ENCODE results near the gene ODC1. TPM values are rescaled to one million over a fixed set of nuclear protein-coding genes. Genes with fewer than 3 reads are reported as not detected.

Gene ODC1
- total RNA-seq, 1 donor from 2014 or later = 715 TPM

DNA sequence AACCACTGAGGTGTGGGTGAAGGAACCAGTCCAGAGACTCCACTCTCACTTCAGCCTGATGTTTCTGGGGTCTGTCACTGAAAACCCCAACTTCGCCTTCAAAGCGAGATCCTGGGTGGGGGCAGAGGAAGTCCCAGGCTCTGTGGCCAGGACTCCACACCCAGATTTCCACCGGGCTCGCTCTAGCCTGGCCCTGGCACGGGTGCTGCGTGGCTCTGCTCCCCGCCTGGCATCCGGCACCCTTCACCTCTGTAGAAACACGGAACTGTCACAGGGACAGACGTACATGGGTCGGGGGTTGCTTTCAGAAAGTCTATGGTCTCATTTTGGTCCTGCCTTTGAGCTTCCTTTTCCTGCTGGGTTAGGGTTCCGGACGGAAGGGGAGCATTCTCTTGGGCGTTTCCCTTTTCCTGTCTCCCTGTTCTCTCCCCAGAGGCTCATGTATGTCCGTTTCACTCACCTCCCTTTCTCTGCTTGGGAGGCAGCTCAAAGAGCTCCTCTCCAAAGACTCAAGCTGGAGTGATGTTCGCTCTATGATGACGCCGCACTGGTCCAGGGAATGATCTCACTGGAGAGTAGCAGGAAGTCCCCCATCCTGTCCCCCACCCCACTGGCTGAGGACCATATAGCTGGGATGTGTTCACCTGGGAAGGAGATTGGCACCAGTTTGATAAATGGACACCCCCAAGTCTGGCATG is 41.5 kb downstream of the ODC1 start:
- FAIRE-seq (no peak), DNase-seq (ENCODE audit: low read depth) (no peak)
- TF ChIP-seq, protein P1, sequence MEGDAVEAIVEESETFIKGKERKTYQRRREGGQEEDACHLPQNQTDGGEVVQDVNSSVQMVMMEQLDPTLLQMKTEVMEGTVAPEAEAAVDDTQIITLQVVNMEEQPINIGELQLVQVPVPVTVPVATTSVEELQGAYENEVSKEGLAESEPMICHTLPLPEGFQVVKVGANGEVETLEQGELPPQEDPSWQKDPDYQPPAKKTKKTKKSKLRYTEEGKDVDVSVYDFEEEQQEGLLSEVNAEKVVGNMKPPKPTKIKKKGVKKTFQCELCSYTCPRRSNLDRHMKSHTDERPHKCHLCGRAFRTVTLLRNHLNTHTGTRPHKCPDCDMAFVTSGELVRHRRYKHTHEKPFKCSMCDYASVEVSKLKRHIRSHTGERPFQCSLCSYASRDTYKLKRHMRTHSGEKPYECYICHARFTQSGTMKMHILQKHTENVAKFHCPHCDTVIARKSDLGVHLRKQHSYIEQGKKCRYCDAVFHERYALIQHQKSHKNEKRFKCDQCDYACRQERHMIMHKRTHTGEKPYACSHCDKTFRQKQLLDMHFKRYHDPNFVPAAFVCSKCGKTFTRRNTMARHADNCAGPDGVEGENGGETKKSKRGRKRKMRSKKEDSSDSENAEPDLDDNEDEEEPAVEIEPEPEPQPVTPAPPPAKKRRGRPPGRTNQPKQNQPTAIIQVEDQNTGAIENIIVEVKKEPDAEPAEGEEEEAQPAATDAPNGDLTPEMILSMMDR (IDR thresholded peaks at IDR 0.05; ENCODE audit: insufficient read depth, low read length, severe bottlenecking) = no peak
- Histone ChIP-seq H3K27me3 (ENCODE audit: control insufficient read depth, insufficient read depth, low read length) (no peaks in the 10 kb centered on the region), H3K4me3 (ENCODE audit: low read depth, low read length) (no peak overlapping the region), H3K36me3 (ENCODE audit: control insufficient read depth, insufficient read depth, low read length) (no peaks in the 10 kb centered on the region)

DNA sequence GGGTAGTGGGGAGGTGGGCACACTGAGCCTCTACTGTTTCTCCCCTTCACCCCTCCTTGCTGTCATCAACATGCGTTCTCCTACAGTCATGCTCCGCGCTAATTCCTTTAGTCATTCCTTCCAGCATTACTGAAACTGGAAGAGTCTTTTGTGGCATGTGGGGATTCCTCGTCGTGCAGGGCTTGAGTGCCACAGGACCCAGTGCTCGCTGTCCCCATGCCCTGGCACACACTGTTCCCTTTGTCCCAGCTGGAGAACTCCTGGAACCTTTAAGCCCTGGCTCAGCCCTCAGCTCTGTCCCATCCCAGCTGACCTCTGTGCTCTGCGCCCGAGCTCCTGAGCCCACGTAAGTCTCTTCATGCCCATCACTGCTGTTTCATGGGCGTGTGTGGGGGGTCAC is 42.1 kb downstream of the ODC1 start:
- DNase-seq (ENCODE audit: low read depth) (no peak), FAIRE-seq (no peak)
- Histone ChIP-seq H3K36me3 (ENCODE audit: control insufficient read depth, insufficient read depth, low read length) (no peaks in the 10 kb centered on the region), H3K4me3 (ENCODE audit: low read depth, low read length) (no peak overlapping the region), H3K27me3 (ENCODE audit: control insufficient read depth, insufficient read depth, low read length) (no peaks in the 10 kb centered on the region)
- TF ChIP-seq, protein P1 (IDR thresholded peaks at IDR 0.05; ENCODE audit: insufficient read depth, low read length, severe bottlenecking) = no peak

DNA sequence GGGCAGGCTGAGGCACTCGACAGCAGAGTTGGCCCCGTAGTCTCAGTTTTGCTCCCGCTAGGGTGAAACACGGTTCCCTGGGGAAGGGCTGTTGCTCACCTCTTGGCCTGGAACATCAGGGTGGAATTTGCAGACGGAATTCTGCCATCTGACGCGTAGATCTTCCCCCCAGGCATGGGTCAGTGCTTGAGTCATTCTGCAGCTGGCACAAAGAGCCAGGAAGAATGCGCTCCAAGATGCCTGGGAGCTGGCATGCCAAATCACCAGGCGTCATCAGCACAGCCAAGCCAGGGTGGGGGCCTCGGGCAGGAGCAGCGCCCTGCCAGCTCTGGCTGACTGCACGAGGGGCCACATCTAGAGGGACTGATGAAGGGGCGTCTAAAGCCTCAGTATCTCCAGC is 42.7 kb downstream of the ODC1 start:
- DNase-seq (ENCODE audit: low read depth) (peak; percentile 99), FAIRE-seq (no peak)
- H3K4me3 ChIP-seq (ENCODE audit: low read depth, low read length) = no peak overlapping the region
- H3K27me3 ChIP-seq (ENCODE audit: control insufficient read depth, insufficient read depth, low read length) = no peaks in the 10 kb centered on the region
- H3K36me3 ChIP-seq (ENCODE audit: control insufficient read depth, insufficient read depth, low read length) = peaks cover 1% of the 10 kb centered on the region
- TF ChIP-seq, protein P1 (IDR thresholded peaks at IDR 0.05; ENCODE audit: insufficient read depth, low read length, severe bottlenecking) = no peak

DNA sequence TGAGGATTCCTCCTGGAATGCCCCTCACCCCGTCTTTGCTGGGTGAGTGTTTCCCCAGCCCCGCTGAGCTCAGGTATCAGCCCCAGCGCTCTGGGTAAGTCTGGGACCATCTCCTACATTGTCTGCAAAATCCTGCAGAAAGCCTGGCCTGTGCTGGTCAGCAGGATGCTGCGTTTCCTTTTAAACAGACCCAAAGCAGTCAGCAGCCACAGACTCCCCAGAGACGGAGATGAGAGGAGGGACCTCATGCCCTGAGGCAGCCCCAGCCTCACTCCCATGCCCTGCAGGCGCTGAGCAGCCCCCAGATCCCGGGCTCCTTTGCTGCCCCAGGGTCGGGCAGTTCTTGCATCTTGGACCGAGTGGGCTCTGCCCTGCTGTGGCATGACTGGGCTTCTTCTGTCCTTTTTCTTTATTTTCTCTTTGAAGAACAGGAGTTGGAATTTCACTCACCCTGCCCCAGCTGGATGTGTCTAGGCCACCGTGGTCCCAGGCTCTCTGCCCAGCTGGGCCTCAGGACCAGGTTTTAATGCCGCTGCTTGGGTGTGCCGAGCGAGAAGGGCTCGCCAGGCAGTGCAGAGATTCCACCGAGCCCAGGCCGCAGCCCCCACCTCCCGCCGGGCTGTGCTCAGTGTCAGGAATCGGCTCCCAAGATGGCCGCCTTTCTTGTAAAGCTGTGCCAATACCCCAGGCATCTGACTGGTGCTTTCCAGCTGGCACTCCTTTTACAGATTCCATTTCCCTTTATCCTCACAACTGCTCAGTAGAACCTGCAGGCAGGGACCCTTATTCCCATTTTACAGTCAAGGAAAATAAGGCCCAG is 43.6 kb downstream of the ODC1 start:
- Histone ChIP-seq H3K27me3 (ENCODE audit: control insufficient read depth, insufficient read depth, low read length) (no peaks in the 10 kb centered on the region), H3K36me3 (ENCODE audit: control insufficient read depth, insufficient read depth, low read length) (peaks cover 1% of the 10 kb centered on the region), H3K4me3 (ENCODE audit: low read depth, low read length) (no peak overlapping the region)
- DNase-seq (ENCODE audit: low read depth) = no peak
- TF ChIP-seq, protein P1 (IDR thresholded peaks at IDR 0.05; ENCODE audit: insufficient read depth, low read length, severe bottlenecking) = no peak
- FAIRE-seq = no peak

DNA sequence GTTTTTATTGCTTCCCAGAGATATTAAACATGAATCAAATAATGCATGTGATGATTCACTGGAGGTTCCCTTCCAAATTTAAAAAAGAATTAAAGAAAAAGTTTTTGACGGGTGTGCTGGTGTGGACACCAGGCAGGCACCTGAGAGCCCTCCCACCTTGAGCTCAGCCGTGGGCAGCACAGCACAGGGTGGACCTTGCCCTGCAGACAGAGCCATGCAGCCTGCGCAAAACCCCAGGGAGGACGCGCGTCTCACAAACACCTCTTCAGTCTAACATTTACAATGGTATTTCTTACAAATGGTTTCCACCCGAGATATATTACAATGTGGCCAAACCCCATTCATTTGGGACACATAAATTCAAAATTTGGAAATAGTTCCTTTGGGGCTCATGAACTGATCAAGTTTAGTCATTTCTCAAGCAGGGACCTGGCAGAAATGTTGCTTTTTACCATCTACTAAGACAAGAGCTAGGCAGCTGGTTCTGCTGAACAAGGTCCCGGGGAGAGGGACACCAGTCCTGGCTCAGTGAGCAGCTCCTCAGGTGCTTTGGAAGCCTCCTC is 45.4 kb downstream of the ODC1 start:
- Histone ChIP-seq H3K36me3 (ENCODE audit: control insufficient read depth, insufficient read depth, low read length) (peaks cover 1% of the 10 kb centered on the region), H3K4me3 (ENCODE audit: low read depth, low read length) (no peak overlapping the region), H3K27me3 (ENCODE audit: control insufficient read depth, insufficient read depth, low read length) (no peaks in the 10 kb centered on the region)
- no peak for FAIRE-seq
- no peak for DNase-seq (ENCODE audit: low read depth)
- TF ChIP-seq, protein P1 (IDR thresholded peaks at IDR 0.05; ENCODE audit: insufficient read depth, low read length, severe bottlenecking) = no peak
